ENCODE data around the gene SOX6.

SOX6 gene

GRCh38 chr11:16367252-16367651 is 10.9 kb upstream of the SOX6 start:
- no peak for DNase-seq (ENCODE audit: low read depth)
- H3K4me3 ChIP-seq (ENCODE audit: low read depth, low read length): no peak overlapping the region

GRCh38 chr11:16365581-16366228 is 9.4 kb upstream of the SOX6 start:
- DNase-seq (ENCODE audit: low read depth): no peak
- H3K4me3 ChIP-seq (ENCODE audit: low read depth, low read length): no peak overlapping the region

DNA sequence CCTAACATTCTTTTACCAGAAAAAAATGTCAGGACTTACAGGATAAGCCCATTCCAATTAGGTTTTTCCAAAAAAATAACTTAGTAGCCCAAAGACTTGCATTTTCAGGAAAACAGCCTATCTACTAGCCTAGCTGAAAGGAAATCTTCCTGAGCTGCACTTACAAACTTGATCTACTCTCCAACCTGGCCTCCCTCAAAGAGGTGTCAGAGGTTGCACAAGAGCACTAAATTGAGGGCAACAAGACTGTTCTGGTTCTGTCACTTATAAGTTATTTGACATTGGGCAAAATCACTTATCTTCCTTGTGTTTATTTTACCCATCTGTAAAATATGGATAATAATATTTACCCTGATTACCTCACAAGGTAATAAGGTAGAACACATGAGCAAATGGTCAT is 7.9 kb upstream of the SOX6 start:
- H3K4me3 ChIP-seq (ENCODE audit: low read depth, low read length): no peak overlapping the region
- DNase-seq (ENCODE audit: low read depth): no peak

DNA sequence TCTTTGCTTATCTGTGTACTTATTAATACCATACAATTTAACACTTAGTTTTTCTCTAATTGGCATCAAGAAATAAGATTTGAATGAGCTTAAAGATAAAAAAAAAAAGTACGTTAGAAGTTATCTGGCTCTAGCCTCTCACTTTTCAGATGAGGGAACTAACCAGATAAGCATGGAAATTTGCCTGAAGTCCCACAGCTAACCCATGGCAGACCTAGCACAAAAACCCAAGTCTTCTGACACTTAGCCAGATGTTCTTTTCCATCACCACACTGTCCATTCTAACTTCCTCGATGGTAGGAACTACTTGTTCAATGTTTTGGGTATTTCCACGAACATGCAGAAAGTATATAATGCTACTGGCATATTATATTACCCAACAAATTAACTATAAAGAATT is 7.4 kb upstream of the SOX6 start:
- no peak for DNase-seq (ENCODE audit: low read depth)

DNA sequence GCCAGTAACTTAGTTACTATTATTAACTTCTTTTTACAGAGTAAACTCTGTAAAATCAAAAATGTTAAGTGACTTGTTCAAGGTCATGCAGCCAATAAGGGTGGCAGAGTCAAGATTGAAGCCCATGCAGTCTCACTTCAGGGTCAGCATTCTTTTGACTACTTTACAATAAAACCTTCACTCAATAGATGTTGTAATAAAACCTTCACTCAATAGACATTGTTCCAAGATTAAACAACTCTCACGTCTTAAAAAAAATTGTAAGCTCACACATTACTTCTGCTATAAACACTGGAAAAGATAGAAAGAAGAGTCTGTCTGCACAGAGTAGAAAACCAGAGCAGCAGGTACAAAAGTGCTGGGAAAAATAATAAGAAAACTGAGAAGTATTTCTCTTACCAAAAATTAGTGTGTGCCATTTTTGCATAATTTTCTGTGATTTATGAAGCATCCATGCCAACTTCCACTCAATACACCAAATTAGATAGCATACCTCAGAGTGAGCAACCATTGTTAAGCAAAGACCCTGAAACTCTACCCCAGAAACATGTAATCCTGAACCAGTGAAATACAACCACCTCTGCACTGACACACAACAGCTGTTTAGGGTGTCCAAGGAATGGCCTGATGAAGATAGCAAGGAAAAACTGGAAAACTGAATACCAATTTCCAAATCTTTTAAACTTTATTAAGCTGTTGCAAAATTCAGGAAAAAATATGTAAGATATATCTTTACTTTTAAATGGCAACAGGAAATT is 4.9 kb upstream of the SOX6 start:
- no peak for DNase-seq (ENCODE audit: low read depth)
- H3K4me3 ChIP-seq (ENCODE audit: low read depth, low read length): no peak overlapping the region

More for the DNA sequence above, 7.4 kb upstream of the SOX6 start:
- no peak overlapping the region for H3K4me3 ChIP-seq (ENCODE audit: low read depth, low read length)

DNA sequence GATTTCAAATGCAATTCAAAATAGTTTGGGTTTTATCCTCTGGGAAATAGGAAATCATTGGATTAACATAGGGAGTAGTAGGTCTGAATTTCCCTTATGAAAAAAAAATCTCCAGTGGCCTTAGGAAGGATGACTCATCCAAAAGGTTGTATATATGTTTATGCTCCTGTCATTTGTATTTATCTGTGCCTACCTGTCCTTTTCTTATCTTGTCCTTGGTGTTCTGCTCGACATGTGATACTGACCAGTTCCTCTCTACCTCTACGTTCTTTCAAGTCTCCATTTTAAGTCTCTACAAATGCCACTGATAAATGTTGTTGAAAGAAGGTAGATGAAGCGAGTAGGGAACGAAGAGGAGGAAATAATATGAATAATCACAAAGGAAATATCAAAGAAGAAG is 3.0 kb upstream of the SOX6 start:
- no peak overlapping the region for H3K4me3 ChIP-seq (ENCODE audit: low read depth, low read length)
- no peak for DNase-seq (ENCODE audit: low read depth)

DNA sequence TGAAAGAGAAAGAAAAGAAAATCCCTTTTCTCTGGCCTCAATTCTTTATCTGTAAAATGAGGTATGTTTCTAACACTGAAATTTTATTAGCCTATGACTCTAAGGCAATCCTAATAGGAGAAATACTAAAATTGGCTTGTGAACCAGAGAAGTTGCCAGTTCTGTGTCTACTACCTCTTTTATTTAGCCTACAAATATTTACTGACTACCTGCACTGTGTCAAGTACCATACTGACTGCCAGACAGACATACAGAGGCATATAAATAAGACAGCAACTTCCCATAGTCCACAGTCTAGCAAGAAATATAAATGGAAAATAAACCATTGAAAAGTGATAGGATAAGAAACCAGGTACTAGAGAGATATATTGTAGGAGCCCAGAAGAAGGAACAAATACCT is 2.4 kb upstream of the SOX6 start:
- no peak for DNase-seq (ENCODE audit: low read depth)
- H3K4me3 ChIP-seq (ENCODE audit: low read depth, low read length): no peak overlapping the region

DNA sequence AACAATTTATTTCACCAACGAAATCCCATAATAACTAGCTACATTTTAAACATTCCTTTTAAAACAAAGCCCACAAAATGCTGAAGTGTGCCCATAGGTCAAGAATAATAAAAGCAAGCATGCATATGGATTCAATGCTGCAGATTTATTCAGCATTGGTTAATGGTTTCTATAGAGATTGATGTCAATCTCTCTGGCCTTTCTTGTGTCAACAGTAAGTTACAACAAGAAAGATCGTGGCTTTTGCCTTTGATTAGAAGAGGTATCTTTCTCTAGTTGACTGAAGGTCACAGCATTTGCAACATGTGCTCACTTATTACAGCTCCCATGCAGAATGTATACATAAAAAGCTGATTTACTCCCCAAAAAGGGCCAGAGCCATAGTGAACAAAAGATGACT is 1.4 kb upstream of the SOX6 start:
- no peak overlapping the region for H3K4me3 ChIP-seq (ENCODE audit: low read depth, low read length)
- no peak for DNase-seq (ENCODE audit: low read depth)

DNA sequence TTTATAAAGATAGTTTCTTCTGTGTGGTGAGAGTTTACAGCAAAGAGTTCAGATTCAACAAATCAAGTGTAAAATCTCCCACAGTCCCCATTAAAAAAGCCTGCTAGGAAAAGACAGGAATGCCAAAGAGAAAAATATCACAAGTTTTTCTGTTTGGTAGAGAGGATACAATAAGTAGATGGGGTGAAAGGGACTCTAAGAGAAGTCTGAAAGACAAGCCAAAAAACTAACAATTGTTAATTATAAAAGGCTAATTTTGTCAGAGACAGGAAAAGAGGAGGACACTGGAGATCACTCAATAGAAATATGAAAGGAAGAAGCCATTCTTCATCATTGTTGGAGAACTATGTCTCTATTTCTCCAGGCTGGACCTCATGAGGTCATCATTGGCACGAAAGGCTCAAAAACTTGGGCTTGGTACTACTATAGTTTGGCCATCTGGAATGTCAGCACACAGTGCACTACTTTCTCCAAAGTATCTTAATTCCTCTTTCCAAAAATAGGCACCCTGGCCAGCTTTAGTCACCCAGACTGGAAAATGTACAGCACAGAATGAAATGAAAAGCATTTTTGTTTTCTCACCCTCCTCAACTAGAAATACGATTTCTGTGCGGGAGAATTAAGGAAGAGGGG is 531 bp upstream of the SOX6 start:
- H3K4me3 ChIP-seq (ENCODE audit: low read depth, low read length): no peak overlapping the region
- DNase-seq (ENCODE audit: low read depth): no peak

DNA sequence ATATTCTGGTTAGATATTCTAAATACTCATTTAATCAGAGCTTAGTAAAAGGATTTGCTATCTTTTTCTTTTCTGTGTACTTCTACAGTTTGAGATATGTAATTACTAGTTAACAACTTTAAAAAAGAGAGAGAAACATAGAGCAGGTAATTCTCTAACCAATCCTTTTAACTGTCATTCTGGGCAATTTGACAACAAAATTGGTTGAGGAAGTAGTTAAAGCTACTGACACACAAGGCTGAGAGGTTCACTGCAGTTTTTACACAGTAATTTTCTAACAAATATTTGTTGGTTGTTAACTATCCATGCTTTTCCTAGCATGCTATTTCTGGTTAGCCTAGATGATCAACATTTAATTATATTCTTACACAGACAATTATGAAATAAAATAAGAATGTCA is 3.6 kb downstream of the SOX6 start:
- no peak for DNase-seq (ENCODE audit: low read depth)
- H3K4me3 ChIP-seq (ENCODE audit: low read depth, low read length): no peak overlapping the region

DNA sequence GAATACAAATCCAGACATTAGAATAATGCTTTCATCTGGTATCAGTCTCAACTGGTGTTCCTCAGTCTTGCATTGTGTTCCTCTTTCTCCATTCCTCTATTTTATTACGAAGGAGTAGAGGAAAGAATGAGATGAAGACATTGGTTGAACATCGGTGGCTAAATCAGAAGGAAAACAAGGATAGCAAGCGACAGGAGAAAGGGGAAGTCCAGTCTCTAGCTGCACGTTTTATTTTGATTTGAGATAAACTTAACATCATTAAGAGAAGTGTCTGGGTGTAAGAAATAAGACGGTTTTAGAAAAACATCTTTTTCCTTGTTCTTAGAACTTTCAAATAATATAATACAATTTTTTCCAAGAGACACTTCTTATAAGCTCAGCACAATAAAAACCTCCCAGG is 6.2 kb downstream of the SOX6 start:
- no peak for DNase-seq (ENCODE audit: low read depth)
- H3K4me3 ChIP-seq (ENCODE audit: low read depth, low read length): no peak overlapping the region

- H3K4me3 ChIP-seq (ENCODE audit: low read depth, low read length): no peak overlapping the region
- DNase-seq (ENCODE audit: low read depth): no peak
These were observed 8.2 kb downstream of the SOX6 start for GRCh38 chr11:16347928-16348685.

- peak; percentile 34 for DNase-seq (ENCODE audit: low read depth)
- no peak overlapping the region for H3K4me3 ChIP-seq (ENCODE audit: low read depth, low read length)
These were observed 9.4 kb downstream of the SOX6 start for GRCh38 chr11:16346975-16347374.

DNA sequence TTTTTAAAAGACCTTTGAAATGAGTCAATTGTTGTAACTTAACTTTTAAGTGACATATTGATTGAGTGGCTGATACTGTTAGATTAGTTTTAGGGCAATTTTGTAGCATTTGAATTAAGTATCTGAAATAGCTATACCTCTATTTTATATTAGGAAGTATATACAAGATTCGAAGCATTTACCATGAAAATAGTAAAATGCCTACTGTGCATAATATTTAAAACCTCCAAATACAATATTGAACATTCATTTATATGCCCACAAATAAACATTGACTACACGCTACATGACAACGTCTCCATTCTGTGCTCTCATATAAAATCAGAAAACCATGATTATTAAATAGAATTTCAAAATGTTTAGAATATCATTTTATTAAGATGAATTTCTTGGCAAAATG is 14.5 kb downstream of the SOX6 start:
- no peak for DNase-seq (ENCODE audit: low read depth)
- no peak overlapping the region for H3K4me3 ChIP-seq (ENCODE audit: low read depth, low read length)

- DNase-seq (ENCODE audit: low read depth): no peak
- H3K4me3 ChIP-seq (ENCODE audit: low read depth, low read length): no peak overlapping the region
These were observed 18.0 kb downstream of the SOX6 start for GRCh38 chr11:16338393-16338792.

DNA sequence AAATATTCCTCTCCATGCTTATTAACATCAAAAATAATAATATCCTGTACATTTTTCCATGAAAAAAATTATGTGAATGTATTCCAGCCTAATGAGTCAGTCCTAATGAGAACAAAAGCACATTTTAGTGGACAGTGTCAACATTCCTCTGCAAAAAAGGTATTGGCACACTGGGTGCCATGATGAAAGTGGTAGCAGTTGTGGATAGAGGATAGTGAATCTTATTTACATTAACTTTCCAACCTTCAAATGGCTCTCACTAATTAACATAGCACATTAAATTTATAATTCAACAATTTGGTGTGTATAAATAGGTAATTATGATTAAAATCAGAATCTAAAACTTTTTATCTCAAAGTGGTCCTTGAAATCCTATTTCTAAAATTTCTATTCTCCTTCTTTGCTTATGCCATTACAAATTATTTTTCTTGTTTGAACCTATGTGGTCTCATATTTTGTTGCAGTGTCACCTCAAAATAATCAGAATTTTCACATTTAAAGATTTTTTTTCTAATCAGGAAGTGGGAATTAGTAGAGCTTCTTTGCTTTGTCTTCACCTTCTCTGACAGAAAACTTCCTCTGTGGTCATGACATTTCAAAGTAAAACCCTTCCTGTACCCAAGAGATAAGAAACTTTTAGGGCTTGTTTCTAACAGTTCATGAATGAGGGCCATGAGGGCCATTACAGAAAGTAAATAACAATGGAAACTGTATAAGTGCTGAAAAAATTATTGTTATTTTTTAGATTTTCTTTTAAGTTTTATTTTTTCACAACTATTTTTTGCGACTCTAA is 18.7 kb downstream of the SOX6 start:
- no peak for DNase-seq (ENCODE audit: low read depth)

GRCh38 chr11:16336721-16337120 is 19.6 kb downstream of the SOX6 start:
- DNase-seq (ENCODE audit: low read depth): no peak
- no peak overlapping the region for H3K4me3 ChIP-seq (ENCODE audit: low read depth, low read length)

More for the DNA sequence above, 18.7 kb downstream of the SOX6 start:
- H3K4me3 ChIP-seq (ENCODE audit: low read depth, low read length): no peak overlapping the region

DNA sequence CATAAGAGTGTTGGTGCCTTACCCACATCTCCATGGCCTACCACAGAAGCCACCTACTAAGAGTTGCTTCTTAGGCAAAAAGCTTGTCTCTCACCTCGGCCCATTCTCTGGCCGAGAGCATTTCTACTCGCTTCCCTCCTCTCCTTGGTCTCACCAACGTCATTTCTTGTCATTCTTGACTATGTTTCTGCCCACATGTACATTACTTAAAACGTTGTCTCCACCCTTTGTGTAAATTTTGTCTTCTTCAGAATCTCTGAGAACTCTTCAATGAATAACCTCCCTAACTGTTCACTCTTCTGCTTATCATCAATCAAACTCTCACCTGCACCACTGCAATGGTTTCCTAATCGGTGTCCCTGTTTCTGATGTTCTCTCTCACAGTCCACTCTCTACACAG is 20.1 kb downstream of the SOX6 start:
- H3K4me3 ChIP-seq (ENCODE audit: low read depth, low read length): no peak overlapping the region
- no peak for DNase-seq (ENCODE audit: low read depth)

DNA sequence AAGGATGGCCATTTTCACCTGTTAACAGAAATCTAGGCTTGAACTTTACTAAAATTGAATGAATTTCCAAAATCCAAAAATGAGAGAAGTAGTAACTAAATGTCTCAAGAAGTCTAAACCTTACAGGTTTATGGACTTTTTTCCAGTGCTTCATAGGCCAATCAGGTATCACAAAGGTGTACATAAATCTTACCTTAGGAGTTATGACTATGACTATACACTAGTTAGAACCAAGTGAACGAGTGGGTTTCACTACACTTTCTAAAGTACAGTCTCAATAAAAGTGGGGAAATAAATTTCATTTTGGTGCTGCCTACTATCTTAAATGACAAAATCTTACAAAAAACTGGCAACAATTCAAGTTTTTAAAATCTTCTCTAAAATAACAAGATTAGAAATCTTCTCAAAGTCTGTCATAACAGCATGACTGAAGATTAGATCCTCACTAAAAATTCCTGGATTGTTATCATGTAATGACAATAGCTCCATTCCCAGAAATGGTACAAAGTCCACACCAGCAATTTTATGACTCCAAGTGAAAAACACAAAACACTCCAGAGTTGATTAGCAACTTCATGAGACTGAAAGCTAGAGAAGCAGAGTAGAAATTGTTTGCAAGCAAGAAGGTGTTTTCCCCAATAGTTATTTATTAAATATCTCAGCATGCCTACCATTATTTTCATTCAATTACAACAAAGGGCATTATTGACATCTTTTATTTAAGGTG is 20.9 kb downstream of the SOX6 start:
- no peak overlapping the region for H3K4me3 ChIP-seq (ENCODE audit: low read depth, low read length)
- no peak for DNase-seq (ENCODE audit: low read depth)
